HL-60 (cell line): Measurements from ENCODE around the gene TTC33.

ENCODE experiments used
- CTCF ChIP-seq: IDR thresholded peaks from one replicate; pipeline ENCODE4 v1.5.1; 2011; ENCODE audit warnings: low read length, control low read depth, inconsistent platforms; ENCODE audit not compliant: insufficient read depth
- POLR2AphosphoS5 ChIP-seq: IDR thresholded peaks from 2 replicates; pipeline ENCODE4 v1.6.1; 2012; ENCODE audit warnings: low read depth

GRCh38 chr5:40672425-40672824, 83.3 kb downstream of the TTC33 start:
- TF ChIP-seq CTCF (no peak), POLR2AphosphoS5 (no peak)
